HG03060 (cell line): ENCODE data around the gene RNU1-3.
"Not testable (repeated sequence)": the region's sequence is repeated elsewhere in the genome, so short reads cannot be mapped to it uniquely, and the experiment has no call there.

Experiments used
- ATAC-seq: cut with Tn5 transposase; IDR thresholded peaks from one replicate; pipeline ENCODE4 v1.9.1; 2021; ENCODE audit warnings: low read depth, moderate number of reproducible peaks; ENCODE audit not compliant: unreplicated experiment

Gene RNU1-3

DNA sequence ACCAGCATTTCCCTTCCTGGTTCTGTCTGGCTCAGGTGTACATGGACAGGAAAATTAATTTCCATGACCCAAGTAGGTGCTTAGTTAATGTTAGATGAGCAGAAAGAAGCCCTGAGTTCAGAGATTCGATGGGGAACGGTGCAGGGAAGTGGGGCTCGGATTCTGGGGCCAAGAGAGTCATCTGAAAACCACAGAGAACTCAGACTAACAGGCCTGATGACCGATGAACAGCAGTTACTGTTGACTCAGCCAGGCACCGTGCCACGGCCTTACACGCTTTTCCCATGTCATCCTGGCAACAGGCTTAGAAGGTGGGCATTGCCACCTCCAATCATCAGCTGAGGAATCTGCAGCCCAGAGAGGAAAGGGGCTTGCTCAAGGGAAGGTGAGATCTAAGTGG lies 43.4 kb downstream of the RNU1-3 start:
- ATAC-seq, result not testable (repeated sequence)

DNA sequence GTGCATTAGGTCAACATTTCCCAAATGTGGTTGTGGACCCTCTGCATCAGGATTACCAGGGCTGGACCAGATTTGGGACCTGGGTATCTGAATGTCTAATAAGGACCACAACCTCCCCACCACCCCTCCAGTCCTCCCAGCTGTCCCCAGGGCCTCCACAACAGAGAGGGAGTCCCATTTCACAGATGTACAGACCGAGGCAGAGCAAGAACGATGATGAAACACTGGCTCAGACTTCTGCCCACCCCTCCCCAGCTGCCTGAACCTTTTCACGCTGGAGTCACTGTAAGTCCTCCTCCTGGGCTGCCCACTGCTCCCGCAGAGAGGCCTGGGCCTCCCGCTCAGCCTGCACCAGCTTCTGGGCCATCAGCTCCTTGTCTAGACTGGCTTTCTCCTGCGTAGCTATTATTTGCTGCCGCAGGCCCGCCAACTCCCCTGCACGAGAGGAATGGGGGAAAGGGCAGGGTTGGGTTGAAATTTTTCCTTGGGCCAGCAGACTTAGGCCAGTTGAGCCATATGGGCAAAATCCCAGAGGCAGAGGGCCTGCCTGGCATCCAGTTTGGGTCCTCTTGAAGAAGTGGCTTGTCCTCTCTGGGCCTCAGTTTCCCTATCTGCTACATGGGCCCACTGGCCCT lies 45.0 kb downstream of the RNU1-3 start:
- ATAC-seq, result not testable (repeated sequence)

DNA sequence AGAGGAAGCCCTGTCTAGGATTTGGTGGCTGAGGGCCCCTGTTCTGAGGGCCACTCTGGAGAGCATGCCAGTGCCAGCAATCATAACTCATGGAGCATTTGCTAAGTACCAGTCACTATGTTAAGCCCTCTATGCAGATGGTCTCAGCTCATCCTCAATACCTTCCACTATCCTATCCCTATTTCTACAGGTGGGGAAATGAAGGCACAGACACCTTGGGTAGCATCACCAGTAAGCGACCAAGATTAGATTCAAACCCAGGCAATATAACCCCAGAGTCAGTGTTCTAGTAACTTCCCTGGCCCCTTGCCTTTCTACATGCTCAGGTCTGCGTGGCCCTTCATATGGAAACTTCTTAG lies 45.5 kb downstream of the RNU1-3 start:
- no peak for ATAC-seq

DNA sequence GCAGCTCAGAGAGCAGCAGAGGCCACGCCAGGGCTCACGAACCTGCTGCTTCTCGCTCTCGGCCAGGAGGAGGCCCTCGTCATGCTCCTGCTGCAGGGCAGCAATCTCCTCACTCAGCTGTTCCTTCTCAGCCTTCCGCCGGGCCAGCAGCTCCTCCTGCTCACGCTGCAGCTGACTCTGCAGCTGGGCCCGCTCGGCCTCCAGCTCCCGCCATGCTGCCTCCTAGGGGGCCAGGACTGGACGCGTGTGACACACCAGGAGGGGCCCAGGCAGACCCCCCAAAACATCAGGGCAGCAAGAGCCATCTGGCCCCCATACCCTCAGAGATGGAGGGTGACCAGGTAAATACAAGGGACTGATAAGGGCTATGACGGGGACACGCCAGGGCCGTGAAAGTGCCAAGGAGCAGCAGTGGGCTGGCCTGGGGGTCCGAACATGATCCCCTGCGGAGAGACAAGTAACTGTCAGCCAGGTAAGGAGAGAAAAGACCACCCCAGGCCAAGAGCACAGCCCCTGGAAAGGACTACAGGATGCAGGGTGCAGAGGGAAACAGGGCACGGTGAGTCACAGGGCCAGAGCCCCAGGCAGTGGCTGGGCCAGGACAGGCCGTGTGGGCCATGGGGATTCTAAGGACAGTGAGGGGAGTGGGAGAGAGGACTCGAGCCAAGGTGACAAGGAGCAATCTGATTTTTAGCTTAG lies 46.8 kb downstream of the RNU1-3 start:
- ATAC-seq, result not testable (repeated sequence)

DNA sequence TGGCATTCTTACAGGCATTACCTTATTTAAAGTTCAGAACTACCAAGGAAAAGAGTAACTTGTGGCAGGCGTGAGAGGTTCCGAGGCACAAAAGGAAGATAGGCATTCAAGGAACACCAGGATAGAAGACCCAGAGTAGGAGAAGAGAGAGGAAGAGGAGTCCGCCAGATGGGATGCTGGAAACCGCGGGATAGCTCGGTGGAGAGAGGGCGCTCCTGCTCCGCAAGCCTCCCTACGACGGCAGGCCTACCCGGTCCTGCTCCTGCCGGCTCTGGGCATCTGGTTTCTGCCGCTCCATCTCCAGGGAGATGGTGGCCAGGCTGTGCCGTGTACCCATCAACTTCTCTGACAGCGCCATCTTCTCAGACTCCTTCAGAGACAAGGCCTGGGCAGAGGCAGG lies 48.0 kb downstream of the RNU1-3 start:
- ATAC-seq, result no peak

DNA sequence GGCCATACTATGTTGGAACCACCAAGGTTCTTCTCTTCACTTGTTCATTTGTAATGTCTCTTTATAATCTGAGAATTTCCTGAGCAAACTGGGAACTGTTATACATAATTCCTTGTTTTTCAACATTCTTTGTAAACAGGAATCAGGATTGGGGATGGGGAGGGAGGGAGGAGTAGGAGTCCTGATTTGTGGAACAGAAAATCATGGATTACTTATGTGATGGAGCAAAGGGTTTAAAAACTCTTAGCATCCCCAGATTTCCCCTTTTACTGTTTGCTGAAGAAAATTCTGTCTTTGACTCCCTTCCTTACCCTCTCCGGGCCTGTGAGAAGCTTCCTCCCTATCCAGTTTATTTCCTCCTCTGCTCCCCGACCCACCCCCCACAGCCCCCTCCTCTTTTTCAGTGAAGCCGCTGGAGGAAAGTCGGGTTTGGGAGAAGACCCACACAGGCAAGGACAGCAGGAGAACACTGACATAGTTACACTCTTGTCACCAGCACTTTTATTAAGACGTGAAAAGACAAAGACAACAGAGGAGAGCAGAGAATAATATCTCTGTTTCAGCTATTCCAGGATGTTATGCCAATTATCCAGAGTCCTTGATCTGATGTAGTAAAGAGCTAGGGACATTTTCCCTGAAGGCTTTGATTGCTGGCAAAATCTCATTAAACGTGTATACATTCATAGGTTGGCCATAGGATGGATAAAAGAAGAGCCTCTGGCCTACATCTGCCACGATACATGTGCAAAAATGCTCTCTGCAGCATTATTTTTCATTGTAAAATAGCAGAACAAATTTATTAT lies 48.8 kb downstream of the RNU1-3 start:
- no peak for ATAC-seq

DNA sequence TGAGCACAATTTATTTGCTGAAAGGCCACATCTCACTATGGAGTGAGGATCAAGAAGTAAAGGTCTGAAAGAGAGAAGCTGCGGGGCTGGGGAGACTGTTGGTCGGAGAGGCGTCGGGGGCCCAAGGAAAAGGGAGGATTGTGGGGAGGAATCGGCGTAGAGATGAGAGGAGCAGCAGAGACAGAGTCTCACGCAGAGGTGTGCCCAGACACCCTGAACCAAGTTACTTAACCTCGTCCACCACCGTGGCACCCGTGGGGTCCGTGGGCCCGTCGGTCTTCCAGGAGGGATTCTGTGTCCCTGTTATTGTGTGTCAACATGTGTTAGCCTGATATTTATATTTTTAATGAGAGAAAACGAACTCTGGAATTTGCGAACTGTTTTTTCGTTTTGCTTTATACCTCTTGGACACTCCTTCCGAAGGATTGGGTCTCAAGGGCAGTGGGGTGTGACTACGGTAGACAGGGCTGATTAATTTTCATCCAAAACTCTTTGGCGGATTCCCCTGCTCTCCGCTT lies 49.6 kb downstream of the RNU1-3 start:
- ATAC-seq, result no peak
